ENCODE data around the gene TMEM131. TPM values are rescaled to one million over a fixed set of nuclear protein-coding genes. Genes with fewer than 3 reads are reported as not detected.
A peak's percentile ranks its signal among the peaks of the same experiment; 100 is the strongest.

Gene TMEM131
- total RNA-seq, 1 donor from 2014 or later = 28.9 TPM

DNA sequence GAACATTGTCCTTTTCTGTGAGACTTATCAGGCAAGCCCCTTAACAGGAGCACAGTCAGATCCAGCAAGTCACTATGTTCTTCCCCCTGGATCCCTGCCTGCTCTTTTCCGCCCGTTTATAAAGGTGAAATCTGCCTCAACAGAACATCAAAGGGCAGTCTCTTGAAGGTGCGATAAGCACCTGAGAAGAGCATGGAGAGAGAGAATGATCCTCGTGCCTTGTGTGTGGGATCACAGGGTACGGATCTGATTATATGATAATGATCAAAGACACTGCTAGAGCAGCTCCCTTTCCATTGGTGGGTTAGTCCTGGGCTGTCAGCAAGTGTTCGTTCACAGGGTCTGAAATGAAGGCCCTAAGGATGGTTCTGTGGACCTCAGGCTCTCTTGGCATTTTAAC is 176.0 kb downstream of the TMEM131 start:
- TF ChIP-seq, protein P1, sequence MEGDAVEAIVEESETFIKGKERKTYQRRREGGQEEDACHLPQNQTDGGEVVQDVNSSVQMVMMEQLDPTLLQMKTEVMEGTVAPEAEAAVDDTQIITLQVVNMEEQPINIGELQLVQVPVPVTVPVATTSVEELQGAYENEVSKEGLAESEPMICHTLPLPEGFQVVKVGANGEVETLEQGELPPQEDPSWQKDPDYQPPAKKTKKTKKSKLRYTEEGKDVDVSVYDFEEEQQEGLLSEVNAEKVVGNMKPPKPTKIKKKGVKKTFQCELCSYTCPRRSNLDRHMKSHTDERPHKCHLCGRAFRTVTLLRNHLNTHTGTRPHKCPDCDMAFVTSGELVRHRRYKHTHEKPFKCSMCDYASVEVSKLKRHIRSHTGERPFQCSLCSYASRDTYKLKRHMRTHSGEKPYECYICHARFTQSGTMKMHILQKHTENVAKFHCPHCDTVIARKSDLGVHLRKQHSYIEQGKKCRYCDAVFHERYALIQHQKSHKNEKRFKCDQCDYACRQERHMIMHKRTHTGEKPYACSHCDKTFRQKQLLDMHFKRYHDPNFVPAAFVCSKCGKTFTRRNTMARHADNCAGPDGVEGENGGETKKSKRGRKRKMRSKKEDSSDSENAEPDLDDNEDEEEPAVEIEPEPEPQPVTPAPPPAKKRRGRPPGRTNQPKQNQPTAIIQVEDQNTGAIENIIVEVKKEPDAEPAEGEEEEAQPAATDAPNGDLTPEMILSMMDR (IDR thresholded peaks at IDR 0.05; ENCODE audit: borderline replicate concordance) = no peak
- Histone ChIP-seq H3K9me3 (replicated peaks) (no peaks in the 10 kb centered on the region), H3K36me3 (peaks cover 50% of the 10 kb centered on the region), H3K27ac (replicated peaks) (no peak overlapping the region), H3K27me3 (ENCODE audit: low read depth) (no peaks in the 10 kb centered on the region), H3K4me1 (no peaks in the 10 kb centered on the region), H3K4me3 (no peak overlapping the region)
- intact Hi-C loops (cut with micrococcal nuclease) = no loop called here
- no peak for DNase-seq

DNA sequence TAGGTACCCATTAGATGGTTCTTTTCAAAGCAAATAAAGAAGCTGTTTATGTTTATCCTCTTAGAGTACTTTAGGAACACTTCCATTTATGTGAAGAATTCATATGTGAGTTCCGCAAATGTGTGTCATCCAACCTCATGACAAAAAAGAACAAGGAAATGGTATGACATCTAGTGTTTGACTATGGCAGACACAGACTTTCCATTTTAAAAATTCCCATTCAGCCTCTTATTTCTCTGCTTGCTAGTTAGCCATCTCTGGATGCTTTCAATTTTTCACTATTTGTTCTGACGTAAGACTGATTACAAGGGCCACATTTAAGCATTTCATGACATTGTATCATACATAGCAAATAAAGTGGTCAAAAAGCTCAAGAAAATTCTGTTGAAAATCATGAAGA is 179.3 kb downstream of the TMEM131 start:
- intact Hi-C loops (cut with micrococcal nuclease) = no loop called here
- H3K9me3 ChIP-seq (replicated peaks) = no peaks in the 10 kb centered on the region
- H3K36me3 ChIP-seq = peaks cover 69% of the 10 kb centered on the region
- no peaks in the 10 kb centered on the region for H3K27me3 ChIP-seq (ENCODE audit: low read depth)
- no peaks in the 10 kb centered on the region for H3K4me1 ChIP-seq
- DNase-seq = no peak
- H3K4me3 ChIP-seq = no peak overlapping the region
- TF ChIP-seq, protein P1 (IDR thresholded peaks at IDR 0.05; ENCODE audit: borderline replicate concordance) = no peak
- H3K27ac ChIP-seq (replicated peaks) = no peak overlapping the region

DNA sequence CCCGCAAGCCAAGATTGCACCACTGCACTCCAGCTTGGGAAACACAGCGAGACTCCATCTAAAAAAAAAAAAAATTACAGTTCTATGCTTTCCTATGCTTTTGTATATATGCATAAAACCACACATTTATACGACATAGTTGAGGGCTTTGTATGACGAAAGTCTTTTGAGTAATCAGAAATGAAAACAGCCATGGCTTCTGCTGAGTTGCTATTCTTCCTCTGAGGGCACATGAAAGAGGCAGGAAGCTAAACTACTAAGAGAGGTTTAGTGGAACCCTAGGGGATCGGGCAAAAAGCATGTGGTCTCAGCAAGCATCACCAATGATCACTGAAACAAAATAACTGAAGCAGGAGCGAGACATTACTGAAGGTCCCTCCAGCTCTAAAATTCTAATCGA is 182.8 kb downstream of the TMEM131 start:
- TF ChIP-seq, protein P1 (IDR thresholded peaks at IDR 0.05; ENCODE audit: borderline replicate concordance) = no peak
- intact Hi-C loops (cut with micrococcal nuclease) = no loop called here
- Histone ChIP-seq H3K4me1 (no peaks in the 10 kb centered on the region), H3K27ac (replicated peaks) (no peak overlapping the region), H3K27me3 (ENCODE audit: low read depth) (no peaks in the 10 kb centered on the region), H3K4me3 (no peak overlapping the region), H3K36me3 (peaks cover 71% of the 10 kb centered on the region), H3K9me3 (replicated peaks) (no peaks in the 10 kb centered on the region)
- DNase-seq = no peak

DNA sequence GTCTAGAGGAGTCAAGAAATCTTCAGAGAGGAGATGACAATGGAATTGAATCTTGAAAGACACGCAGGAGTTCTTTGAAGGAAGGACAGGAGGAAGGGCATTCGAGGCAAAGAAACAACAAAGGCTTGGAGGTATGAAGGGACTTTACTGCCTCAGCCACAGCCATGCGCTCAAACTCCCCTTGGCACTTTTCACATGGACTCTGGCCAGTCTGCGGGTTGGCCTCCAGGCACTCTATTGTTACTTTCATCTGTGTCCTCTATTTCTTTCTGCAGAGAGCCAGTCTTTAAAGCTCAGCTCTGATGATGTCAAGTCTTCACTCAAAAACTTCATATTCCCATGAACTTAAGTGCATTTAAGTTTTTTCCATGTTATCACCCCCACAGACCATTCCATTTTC is 186.9 kb downstream of the TMEM131 start:
- peaks cover 60% of the 10 kb centered on the region for H3K36me3 ChIP-seq

DNA sequence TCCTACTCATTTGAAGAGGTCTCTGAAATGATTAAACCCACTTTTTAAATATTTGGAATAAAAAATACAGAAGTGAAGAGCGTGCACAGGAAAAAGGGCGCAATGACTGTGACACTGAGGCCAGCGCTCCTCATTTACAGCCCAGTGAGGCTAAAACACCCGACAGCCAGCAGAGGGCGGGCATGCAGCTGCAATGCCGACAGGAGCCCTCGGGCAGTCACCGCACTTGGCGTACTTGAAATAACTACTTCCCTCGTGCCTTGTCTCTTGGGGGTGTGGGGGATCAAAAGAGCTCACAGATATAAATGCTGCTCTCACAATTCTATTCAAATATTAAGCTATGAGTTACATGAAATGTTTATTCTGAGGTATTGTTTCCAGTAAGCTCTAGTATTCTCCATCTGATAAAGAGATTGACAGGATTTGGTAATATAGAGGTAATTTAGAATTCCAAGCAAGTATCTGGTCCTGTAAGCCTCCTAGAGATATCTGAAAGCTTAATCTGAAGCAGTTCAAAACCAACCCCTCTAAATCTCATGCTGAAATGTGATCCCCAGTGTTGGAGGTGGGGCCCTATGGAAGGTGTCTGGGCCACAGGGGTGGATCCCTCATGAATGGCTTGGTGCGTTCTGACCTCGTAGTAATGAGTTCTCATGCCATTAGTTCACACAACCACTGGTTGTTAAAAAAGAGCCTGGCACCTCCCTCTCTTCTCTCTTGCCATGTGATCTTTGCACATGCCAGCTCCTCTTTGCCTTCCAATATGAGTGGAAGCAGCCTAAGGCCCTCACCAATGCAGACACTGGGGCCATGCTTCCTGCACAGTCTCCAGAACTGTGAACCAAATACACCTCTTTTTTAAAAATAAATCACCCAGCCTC is 188.8 kb downstream of the TMEM131 start:
- TF ChIP-seq, protein P1 (IDR thresholded peaks at IDR 0.05; ENCODE audit: borderline replicate concordance) = peak; percentile 96
- peak; percentile 81 for DNase-seq
- H3K27me3 ChIP-seq (ENCODE audit: low read depth) = no peaks in the 10 kb centered on the region
- peaks cover 12% of the 10 kb centered on the region for H3K4me1 ChIP-seq
- intact Hi-C loops (cut with micrococcal nuclease) = loop anchor here (10.0 kb wide), 1 partner anchor 578 kb away; no protein-coding TSS in a partner anchor
- no peak overlapping the region for H3K27ac ChIP-seq (replicated peaks)
- H3K36me3 ChIP-seq = peaks cover 62% of the 10 kb centered on the region
- no peaks in the 10 kb centered on the region for H3K9me3 ChIP-seq (replicated peaks)
- H3K4me3 ChIP-seq = no peak overlapping the region

More for the DNA sequence above, 186.9 kb downstream of the TMEM131 start:
- no peak overlapping the region for H3K4me3 ChIP-seq
- TF ChIP-seq, protein P1 (IDR thresholded peaks at IDR 0.05; ENCODE audit: borderline replicate concordance) = no peak
- no peaks in the 10 kb centered on the region for H3K27me3 ChIP-seq (ENCODE audit: low read depth)
- DNase-seq = no peak
- H3K27ac ChIP-seq (replicated peaks) = no peak overlapping the region
- intact Hi-C loops (cut with micrococcal nuclease) = loop anchor here (10.0 kb wide), 1 partner anchor 576 kb away; no protein-coding TSS in a partner anchor
- H3K4me1 ChIP-seq = peaks cover 12% of the 10 kb centered on the region
- H3K9me3 ChIP-seq (replicated peaks) = no peaks in the 10 kb centered on the region

Measured in left ventricle myocardium inferior (tissue), 1 donor.